IMR-90 (cell line): ENCODE results near the gene OSBP2. TPM values are rescaled to one million over a fixed set of nuclear protein-coding genes. Genes with fewer than 3 reads are reported as not detected.

ENCODE experiments used
- ATAC-seq: fragments of 200-7000 bp; cut with Tn5 transposase; 2 replicates; pipeline ENCODE4 v1.9.1; 2020; ENCODE audit warnings: low read depth, mild to moderate bottlenecking, moderate library complexity
- BruUV-seq: library from RNA; stranded (reverse); fragments of 400-500 nt; replicated peaks from 2 replicates; lab custom pipeline; 2021; lab: Mats Ljungman, UMichigan
- CTCF ChIA-PET: fragments of 300-600 bp; formaldehyde crosslinking; extraction: SDS; loops from one replicate; lab custom pipeline; 2021; ENCODE audit warnings: antibody characterized with exemption; lab: Yijun Ruan, JAX
- POLR2A ChIA-PET: fragments of 300-600 bp; sonication (Branson Sonifier 250); formaldehyde crosslinking; loops from one replicate; lab custom pipeline; 2022; ENCODE audit warnings: antibody characterized with exemption; ENCODE audit not compliant: unreplicated experiment; lab: Charles Lee
- DNase-seq: peaks from one replicate; pipeline ENCODE4 v3.0.0; 2013
- H2AFZ ChIP-seq: replicated peaks from 2 replicates; pipeline ENCODE3; 2013; ENCODE audit warnings: low read length, mild to moderate bottlenecking; ENCODE audit not compliant: poor library complexity
- H2AK5ac ChIP-seq: 2 replicates; pipeline ENCODE4 v1.6.1; 2013; ENCODE audit warnings: low read depth, low read length, inconsistent platforms
- H2AK9ac ChIP-seq: replicated peaks from 2 replicates; pipeline ENCODE3; 2013; ENCODE audit warnings: mild to moderate bottlenecking, low read depth, low read length, moderate library complexity; ENCODE audit not compliant: poor library complexity
- H2BK120ac ChIP-seq: 2 replicates; pipeline ENCODE4 v1.6.1; 2013; ENCODE audit warnings: low read depth, low read length, inconsistent platforms
- H2BK15ac ChIP-seq: 3 replicates; pipeline ENCODE4 v1.6.1; 2013; ENCODE audit warnings: low read depth, low read length, inconsistent platforms
- H2BK20ac ChIP-seq: 2 replicates; pipeline ENCODE4 v1.6.1; 2013; ENCODE audit warnings: low read depth, mild to moderate bottlenecking, inconsistent platforms, low read length, moderate library complexity
- H2BK5ac ChIP-seq: 2 replicates; pipeline ENCODE4 v1.6.1; 2013; ENCODE audit warnings: mild to moderate bottlenecking, low read depth, low read length, inconsistent platforms; ENCODE audit not compliant: poor library complexity, severe bottlenecking
- H3K14ac ChIP-seq: replicated peaks from 2 replicates; pipeline ENCODE4 v1.6.1; 2013; ENCODE audit warnings: low read depth, low read length, inconsistent platforms
- H3K18ac ChIP-seq: 2 replicates; pipeline ENCODE4 v1.6.1; 2013; ENCODE audit warnings: low read depth, low read length, control low read depth
- H3K23ac ChIP-seq: 2 replicates; pipeline ENCODE4 v1.6.1; 2013; ENCODE audit warnings: low read depth, low read length, inconsistent platforms
- H3K27ac ChIP-seq: 2 replicates; pipeline ENCODE4 v1.5.1; 2013; ENCODE audit warnings: mild to moderate bottlenecking, control low read depth, low read length; ENCODE audit not compliant: insufficient read depth
- H3K27me3 ChIP-seq: 2 replicates; pipeline ENCODE4 v1.6.1; 2013; ENCODE audit warnings: low read length; ENCODE audit not compliant: control insufficient read depth, insufficient read depth
- H3K36me3 ChIP-seq: 2 replicates; pipeline ENCODE4 v1.6.1; 2013; ENCODE audit warnings: low read length, mixed read lengths; ENCODE audit not compliant: control insufficient read depth, insufficient read depth
- H3K4ac ChIP-seq: 2 replicates; pipeline ENCODE4 v1.6.1; 2013; ENCODE audit warnings: low read depth, low read length, inconsistent platforms
- H3K4me1 ChIP-seq: 2 replicates; pipeline ENCODE4 v1.6.1; 2013; ENCODE audit warnings: low read length, mixed read lengths; ENCODE audit not compliant: control insufficient read depth, insufficient read depth
- H3K4me2 ChIP-seq: 2 replicates; pipeline ENCODE4 v1.6.1; 2013; ENCODE audit warnings: low read depth, mild to moderate bottlenecking, control low read depth, low read length, moderate library complexity
- H3K4me3 ChIP-seq: 2 replicates; pipeline ENCODE4 v1.5.1; 2013; ENCODE audit warnings: low read depth, mild to moderate bottlenecking, control low read depth, low read length, moderate library complexity; ENCODE audit not compliant: insufficient read depth
- H3K56ac ChIP-seq: 2 replicates; pipeline ENCODE4 v1.6.1; 2013; ENCODE audit warnings: low read length, inconsistent platforms; ENCODE audit not compliant: insufficient read depth; ENCODE audit errors: extremely low read depth
- H3K79me1 ChIP-seq, 2 experiments: 2 replicates each; pipeline ENCODE4 v1.6.1; 2013; ENCODE audit warnings: low read length in 2 of 2, inconsistent platforms in 1 of 2, low read depth in 1 of 2
- H3K9ac ChIP-seq: 2 replicates; pipeline ENCODE4 v1.6.1; 2013; ENCODE audit warnings: low read depth, low read length, control low read depth
- H3K9me1 ChIP-seq: 2 replicates; pipeline ENCODE4 v1.6.1; 2013; ENCODE audit warnings: low read length, inconsistent platforms; ENCODE audit not compliant: insufficient read depth
- H3K9me3 ChIP-seq: 2 replicates; pipeline ENCODE4 v1.6.1; 2013; ENCODE audit warnings: low read length; ENCODE audit not compliant: control insufficient read depth, insufficient read depth
- H4K20me1 ChIP-seq: 2 replicates; pipeline ENCODE4 v1.6.1; 2013; ENCODE audit warnings: low read length, inconsistent platforms; ENCODE audit not compliant: insufficient read depth
- H4K5ac ChIP-seq: 2 replicates; pipeline ENCODE4 v1.6.1; 2013; ENCODE audit warnings: mild to moderate bottlenecking, low read depth, low read length, control low read depth
- H4K8ac ChIP-seq, 2 experiments: 2 replicates each; pipeline ENCODE4 v1.6.1; 2013; ENCODE audit warnings: low read depth in 2 of 2, low read length in 2 of 2, control low read depth in 1 of 2, inconsistent platforms in 1 of 2
- H4K91ac ChIP-seq: 2 replicates; pipeline ENCODE4 v1.6.1; 2013; ENCODE audit warnings: low read depth, low read length, inconsistent platforms; ENCODE audit not compliant: insufficient read depth
- BHLHE40 ChIP-seq: fragments of 150-350 bp; IDR thresholded peaks from 2 replicates; pipeline ENCODE4 v1.6.1; 2016; ENCODE audit warnings: mild to moderate bottlenecking, low read depth, low read length
- CEBPB ChIP-seq: IDR thresholded peaks from 2 replicates; pipeline ENCODE4 v1.6.1; 2012; ENCODE audit warnings: low read depth, low read length, improper control_type of control experiment
- NFE2L2 ChIP-seq: fragments of 150-350 bp; IDR thresholded peaks from 2 replicates; pipeline ENCODE4 v1.6.1; 2016; ENCODE audit warnings: low read depth, mild to moderate bottlenecking, low read length
- RAD21 ChIP-seq: IDR thresholded peaks from 2 replicates; pipeline ENCODE4 v1.6.1; 2012; ENCODE audit warnings: low read length, improper control_type of control experiment
- RCOR1 ChIP-seq: IDR thresholded peaks from 2 replicates; pipeline ENCODE4 v1.6.1; 2012; ENCODE audit warnings: mild to moderate bottlenecking, low read length, improper control_type of control experiment; ENCODE audit not compliant: insufficient replicate concordance
- RFX5 ChIP-seq: IDR thresholded peaks from 2 replicates; pipeline ENCODE4 v1.8.0; 2012; ENCODE audit warnings: low read depth, mild to moderate bottlenecking, low read length, moderate library complexity
- WGBS, 2 experiments: methylation state at CpG; one replicate each; pipeline versions ENCODE4 v1.1.5 to v1.1.7; 2013; ENCODE audit warnings: missing lambda C conversion rate in 2 of 2; ENCODE audit not compliant: insufficient read length in 1 of 2; ENCODE audit errors: extremely low coverage in 2 of 2; 5-methylcytosine and 5-hydroxymethylcytosine counted together
- dilution Hi-C: fragments of 300-500 bp; cut with HindIII; formaldehyde crosslinking; loops from one replicate; pipeline ENCODE4 v1.14.3; 2018; ENCODE audit warnings: low sequenced_read_pairs; ENCODE audit not compliant: unreplicated experiment
- in situ Hi-C: fragments of 300-500 bp; cut with MboI; formaldehyde crosslinking; loops from 3 replicates; pipeline ENCODE4 v1.14.3; 2019; ENCODE audit warnings: low sequenced_read_pairs, inconsistent platforms, mixed read lengths
- intact Hi-C: fragments of 100-400 bp; cut with micrococcal nuclease; formaldehyde crosslinking; loops from 2 replicates; pipeline ENCODE4 v1.10.0; 2022
- polyA plus RNA-seq, 3 experiments: library from polyadenylated mRNA; depleted of rRNA; stranded (reverse); fragments of >200 nt; gene quantifications; 2 replicates each; pipeline ENCODE4 v1.2.3, GENCODE V29; 2012; ENCODE audit warnings: low replicate concordance in 1 of 3
- total RNA-seq: library from RNA; depleted of rRNA; stranded (reverse); fragments of >200 nt; gene quantifications from 2 replicates; pipeline ENCODE4 v1.2.3, GENCODE V29; 2012

Gene OSBP2
- total and polyA plus RNA-seq, 2 of the 4 experiments (the other 2 are of a cell fraction) = 1.8 to 2.2 TPM

GRCh38 chr22:30665786-30666185 lies 28.9 kb upstream of the OSBP2 start:
- H3K4ac ChIP-seq = no peak overlapping the region
- H4K20me1 ChIP-seq = no peaks in the 10 kb centered on the region
- H3K27ac ChIP-seq = no peak overlapping the region
- POLR2A ChIA-PET = no interaction called here
- BruUV-seq = no TSS peak
- H4K8ac ChIP-seq = no peak overlapping the region
- H3K79me1 ChIP-seq = peaks cover 0 to 15% of the 10 kb centered on the region in 2 experiments; a peak in 1 of 4 replicates
- H3K36me3 ChIP-seq = peaks cover 10% of the 10 kb centered on the region; the same call in 1 of the 2 replicates
- intact Hi-C loops = no loop called here
- H3K9ac ChIP-seq = no peak overlapping the region
- H3K23ac ChIP-seq = no peak overlapping the region
- H3K4me1 ChIP-seq = no peaks in the 10 kb centered on the region
- H3K14ac ChIP-seq = no peak overlapping the region
- H2AFZ ChIP-seq = no peak overlapping the region
- ATAC-seq (no peak), DNase-seq (no peak)
- no peak overlapping the region for H3K4me3 ChIP-seq
- peaks cover 3% of the 10 kb centered on the region; the same call in 1 of the 2 replicates for H3K9me1 ChIP-seq
- H2BK5ac ChIP-seq = no peak overlapping the region
- no peak overlapping the region for H3K56ac ChIP-seq
- dilution Hi-C loops = no loop called here
- H2BK20ac ChIP-seq = no peak overlapping the region
- WGBS, 2 experiments = no CpG with 5 or more reads among the region's 4 CpGs
- no peaks in the 10 kb centered on the region for H3K9me3 ChIP-seq
- no peak overlapping the region for H3K4me2 ChIP-seq
- no peak overlapping the region for H2AK5ac ChIP-seq
- H2BK15ac ChIP-seq = no peak overlapping the region
- in situ Hi-C loops = no loop called here
- H4K5ac ChIP-seq = no peak overlapping the region
- no peak overlapping the region for H2AK9ac ChIP-seq
- H3K27me3 ChIP-seq = no peaks in the 10 kb centered on the region
- CTCF ChIA-PET = no interaction called here
- TF ChIP-seq NFE2L2 = no peak
- TF ChIP-seq CEBPB = no peak
- no peak for TF ChIP-seq RCOR1
- TF ChIP-seq BHLHE40 = no peak
- no peak for TF ChIP-seq RAD21
- no peak for TF ChIP-seq RFX5
- H3K18ac ChIP-seq = no peak overlapping the region
- no peak overlapping the region for H4K91ac ChIP-seq
- no peak overlapping the region for H2BK120ac ChIP-seq
